IPS-15b (cell line): ENCODE data around the gene MAP3K3.
A peak's percentile ranks its signal among the peaks of the same experiment; 100 is the strongest.

ENCODE experiments used
- H3K27me3 ChIP-seq: one replicate; pipeline ENCODE4 v1.6.1; 2013; ENCODE audit warnings: low read length; ENCODE audit not compliant: control insufficient read depth, insufficient read depth
- H3K36me3 ChIP-seq: one replicate; pipeline ENCODE4 v1.6.1; 2013; ENCODE audit warnings: low read length; ENCODE audit not compliant: control insufficient read depth, insufficient read depth
- H3K4me1 ChIP-seq: one replicate; pipeline ENCODE4 v1.6.1; 2013; ENCODE audit warnings: mild to moderate bottlenecking, low read length; ENCODE audit not compliant: control insufficient read depth, insufficient read depth
- H3K4me3 ChIP-seq: one replicate; pipeline ENCODE4 v1.5.1; 2013; ENCODE audit warnings: low read depth, low read length
- H3K9ac ChIP-seq: one replicate; pipeline ENCODE4 v1.6.1; 2013; ENCODE audit warnings: low read depth, mild to moderate bottlenecking, low read length
- H3K9me3 ChIP-seq: one replicate; pipeline ENCODE4 v1.6.1; 2013; ENCODE audit warnings: mild to moderate bottlenecking, low read length; ENCODE audit not compliant: control insufficient read depth, insufficient read depth

The MAP3K3 gene

DNA sequence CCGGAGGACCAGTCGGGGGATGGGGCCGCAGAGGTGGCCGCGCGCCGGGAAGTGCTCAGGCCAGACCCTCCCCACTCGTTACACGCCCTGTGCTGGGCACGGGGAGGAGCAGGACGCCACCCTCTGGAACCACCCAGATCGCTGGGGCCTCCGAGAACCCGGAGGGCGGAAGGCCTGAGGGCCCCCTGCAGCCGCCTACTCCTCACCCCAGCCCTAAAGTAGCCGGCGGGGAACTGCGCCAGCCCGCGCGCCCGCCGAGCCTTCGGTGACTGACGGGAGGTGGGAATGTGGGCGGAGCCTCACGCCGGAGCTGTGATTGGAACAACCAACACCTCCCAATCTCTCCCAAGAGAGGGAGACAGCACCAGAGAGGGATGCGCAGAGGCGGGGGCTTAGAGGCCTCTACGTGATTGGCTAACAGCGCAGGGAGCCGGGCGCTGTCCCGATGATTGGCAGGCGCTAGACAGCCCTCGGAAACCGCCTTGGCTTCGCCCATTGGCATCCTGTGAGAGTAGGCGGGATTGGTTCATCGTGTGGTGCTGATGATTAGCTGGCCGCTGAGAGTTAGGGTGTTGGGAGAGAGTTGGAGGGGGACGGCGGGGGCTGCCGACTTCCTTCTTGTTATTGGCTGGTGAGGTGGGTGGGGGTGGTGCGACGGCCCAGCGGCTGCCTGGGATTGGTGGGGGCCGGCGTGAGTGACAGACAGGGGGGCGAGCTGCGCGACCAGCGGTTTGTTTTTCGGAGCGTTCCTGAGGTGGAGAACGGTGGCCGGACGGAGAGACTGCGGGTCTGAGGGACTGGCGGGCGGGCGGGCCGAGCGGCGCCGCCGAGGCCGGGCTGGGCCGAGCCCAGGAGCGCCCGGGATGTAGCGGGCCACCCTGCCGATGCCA, at the start of gene MAP3K3:
Gene MAP3K3 (plus strand): TSS at position 734 of the 890 bp plus-strand sequence. CDS start 343 bp downstream, outside the sequence.
- Histone ChIP-seq H3K9ac (peak within 1 kb of the TSS; percentile 50), H3K4me3 (peak within 1 kb of the TSS; percentile 79), H3K9me3 (no peaks in the 10 kb centered on the region), H3K27me3 (no peaks in the 10 kb centered on the region), H3K4me1 (peaks cover 14% of the 10 kb centered on the region), H3K36me3 (no peaks in the 10 kb centered on the region)

DNA sequence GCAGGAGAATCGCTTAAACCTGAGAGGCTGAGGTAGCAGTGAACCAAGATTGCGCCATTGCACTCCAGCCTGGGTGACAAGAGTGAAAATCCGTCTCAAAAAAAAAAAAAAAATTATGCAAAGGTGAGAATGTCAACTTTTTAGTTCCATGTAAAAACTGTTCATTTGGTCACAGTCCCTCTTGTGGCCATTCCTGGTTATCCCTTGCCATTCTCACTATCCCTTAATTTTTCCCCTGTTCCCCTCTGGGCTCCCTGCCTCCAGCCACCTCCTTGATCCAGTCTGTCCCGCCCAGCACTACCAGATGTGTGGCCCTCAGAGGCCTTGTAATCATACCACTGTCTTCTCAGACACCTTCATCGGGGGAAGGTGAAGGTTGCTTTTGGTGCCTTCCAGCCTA, 48.6 kb upstream of the MAP3K3 start:
- no peak overlapping the region for H3K9ac ChIP-seq
- H3K27me3 ChIP-seq: no peaks in the 10 kb centered on the region
- H3K4me1 ChIP-seq: no peaks in the 10 kb centered on the region
- no peaks in the 10 kb centered on the region for H3K36me3 ChIP-seq
- H3K4me3 ChIP-seq: no peak overlapping the region
- H3K9me3 ChIP-seq: no peaks in the 10 kb centered on the region

DNA sequence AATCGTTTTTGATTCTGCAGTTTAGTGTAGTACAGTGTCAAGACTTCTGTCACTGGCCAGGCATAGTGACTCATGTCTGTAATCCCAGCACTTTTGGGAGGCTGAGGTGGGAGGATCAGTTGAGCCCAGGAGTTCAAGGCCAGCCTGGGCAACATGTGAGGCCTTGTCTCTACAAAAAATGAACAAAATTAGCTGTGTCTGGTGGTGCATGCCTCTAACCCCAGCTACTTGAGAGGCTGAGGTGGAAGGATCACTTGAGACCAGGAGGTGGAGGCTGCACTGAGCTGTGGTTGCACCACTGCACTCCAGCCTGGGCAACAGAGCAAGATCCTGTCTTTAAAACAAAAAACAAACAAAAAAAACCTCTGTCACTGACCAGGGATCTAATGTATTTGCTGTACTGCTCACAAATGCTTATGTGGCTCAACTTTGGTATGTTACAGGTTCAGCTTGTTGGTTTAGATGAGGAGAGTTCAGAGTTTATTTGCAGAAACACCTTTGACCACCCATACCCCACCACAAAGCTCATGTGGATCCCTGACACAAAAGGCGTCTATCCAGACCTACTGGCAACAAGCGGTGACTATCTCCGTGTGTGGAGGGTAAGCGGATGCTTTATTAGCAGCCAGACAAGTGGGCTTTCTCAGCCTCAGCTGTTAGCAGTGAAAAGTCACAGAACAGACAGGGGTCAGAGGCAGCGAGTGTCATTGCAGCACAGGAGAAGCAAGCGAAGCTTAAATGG, 44.0 kb upstream of the MAP3K3 start:
- H3K9me3 ChIP-seq: no peaks in the 10 kb centered on the region
- H3K36me3 ChIP-seq: peaks cover 17% of the 10 kb centered on the region
- H3K4me3 ChIP-seq: no peak overlapping the region
- peaks cover 4% of the 10 kb centered on the region for H3K4me1 ChIP-seq
- H3K9ac ChIP-seq: no peak overlapping the region
- no peaks in the 10 kb centered on the region for H3K27me3 ChIP-seq

DNA sequence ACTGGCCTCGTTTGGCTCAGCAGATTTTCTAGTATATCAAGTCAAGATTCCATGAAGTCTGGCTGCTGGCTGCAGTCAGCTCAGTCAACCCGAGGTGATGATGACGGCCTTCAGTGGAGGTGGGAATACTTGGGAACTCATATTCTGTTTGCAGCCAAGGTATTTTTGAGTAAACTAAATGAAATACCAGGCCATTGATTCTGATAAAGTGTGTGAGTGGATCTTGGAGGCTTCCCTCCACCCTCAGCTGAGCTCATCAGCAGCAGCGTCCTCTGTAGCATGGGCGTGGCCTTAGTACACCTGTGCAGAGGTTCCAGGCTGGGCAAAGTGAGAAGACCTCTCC, 43.5 kb upstream of the MAP3K3 start:
- Histone ChIP-seq H3K9me3 (no peaks in the 10 kb centered on the region), H3K4me3 (no peak overlapping the region), H3K4me1 (peaks cover 4% of the 10 kb centered on the region), H3K36me3 (peaks cover 21% of the 10 kb centered on the region), H3K9ac (no peak overlapping the region), H3K27me3 (no peaks in the 10 kb centered on the region)

DNA sequence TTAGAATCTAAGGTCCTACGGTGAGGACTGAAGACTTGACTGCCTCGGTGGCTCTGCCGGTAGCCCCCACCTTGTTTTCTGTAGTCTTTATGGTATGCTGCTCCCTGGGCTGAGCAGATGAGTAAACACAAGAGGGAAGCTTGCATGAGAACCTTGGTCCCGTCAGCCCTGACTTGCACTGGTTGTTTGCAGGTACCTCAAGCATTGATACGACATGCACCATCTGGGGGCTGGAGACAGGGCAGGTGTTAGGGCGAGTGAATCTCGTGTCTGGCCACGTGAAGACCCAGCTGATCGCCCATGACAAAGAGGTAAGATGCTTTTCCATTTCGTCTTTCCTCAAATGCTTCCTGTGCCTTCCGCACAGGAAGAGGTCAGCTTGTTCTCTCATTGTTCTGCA, 42.6 kb upstream of the MAP3K3 start:
- Histone ChIP-seq H3K4me3 (no peak overlapping the region), H3K36me3 (peaks cover 23% of the 10 kb centered on the region), H3K9ac (no peak overlapping the region), H3K27me3 (no peaks in the 10 kb centered on the region), H3K4me1 (peaks cover 4% of the 10 kb centered on the region), H3K9me3 (no peaks in the 10 kb centered on the region)

DNA sequence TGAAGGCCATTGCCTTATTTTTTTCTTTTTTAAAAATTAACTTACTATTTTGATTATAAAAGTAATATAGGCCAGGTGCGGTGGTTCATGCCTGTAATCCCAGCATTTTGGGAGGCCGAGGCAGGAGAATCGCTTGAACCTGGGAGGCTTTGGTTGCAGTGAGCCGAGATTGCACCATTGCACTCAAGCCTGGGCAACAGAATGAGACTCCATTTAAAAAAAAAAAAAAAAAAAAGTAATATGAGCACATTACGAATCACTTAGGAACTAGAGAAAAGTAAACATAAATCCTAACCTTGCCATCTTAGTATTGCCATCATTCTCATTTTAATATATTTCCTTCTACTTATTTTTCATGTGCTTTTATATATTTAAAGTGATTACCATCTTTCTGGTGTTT, 34.4 kb upstream of the MAP3K3 start:
- H3K4me1 ChIP-seq: no peaks in the 10 kb centered on the region
- peaks cover 38% of the 10 kb centered on the region for H3K36me3 ChIP-seq
- H3K9me3 ChIP-seq: no peaks in the 10 kb centered on the region
- H3K9ac ChIP-seq: no peak overlapping the region
- no peaks in the 10 kb centered on the region for H3K27me3 ChIP-seq
- no peak overlapping the region for H3K4me3 ChIP-seq

DNA sequence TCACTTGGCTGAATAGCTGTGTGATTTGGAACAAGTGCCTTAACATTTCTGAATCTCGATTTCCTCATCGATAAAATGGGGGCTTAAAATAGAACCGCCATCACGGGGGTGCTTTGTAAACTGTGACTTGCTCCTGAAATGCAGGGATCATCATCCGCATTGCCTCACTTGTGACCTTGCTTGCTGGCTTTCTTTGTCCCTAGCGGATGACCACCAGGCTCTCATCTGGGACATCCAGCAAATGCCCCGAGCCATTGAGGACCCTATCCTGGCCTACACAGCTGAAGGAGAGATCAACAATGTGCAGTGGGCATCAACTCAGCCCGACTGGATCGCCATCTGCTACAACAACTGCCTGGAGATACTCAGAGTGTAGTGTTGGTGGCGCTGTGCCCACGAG, 33.4 kb upstream of the MAP3K3 start:
- Histone ChIP-seq H3K4me1 (no peaks in the 10 kb centered on the region), H3K9me3 (no peaks in the 10 kb centered on the region), H3K27me3 (no peaks in the 10 kb centered on the region), H3K4me3 (no peak overlapping the region), H3K36me3 (peaks cover 28% of the 10 kb centered on the region), H3K9ac (no peak overlapping the region)

DNA sequence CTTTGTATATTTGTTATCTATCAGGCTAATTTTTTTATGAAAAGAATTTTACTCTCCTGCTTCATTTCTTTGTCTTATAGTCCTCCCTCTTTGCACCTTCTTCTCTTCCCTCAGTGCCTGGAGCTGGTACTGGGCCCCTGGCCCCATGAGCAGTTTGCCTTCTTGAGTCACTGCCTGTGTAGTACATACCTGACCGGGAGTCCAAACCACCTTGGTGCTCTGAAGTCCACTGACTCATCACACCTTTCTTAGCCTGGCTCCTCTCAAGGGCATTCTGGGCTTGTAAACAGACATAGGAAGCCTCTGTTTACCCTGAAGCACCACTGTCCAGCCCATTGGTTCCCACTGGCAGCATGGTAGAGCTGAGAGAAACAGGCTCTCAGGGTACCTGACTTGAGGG, 32.6 kb upstream of the MAP3K3 start:
- no peaks in the 10 kb centered on the region for H3K4me1 ChIP-seq
- H3K27me3 ChIP-seq: no peaks in the 10 kb centered on the region
- no peaks in the 10 kb centered on the region for H3K9me3 ChIP-seq
- peaks cover 27% of the 10 kb centered on the region for H3K36me3 ChIP-seq
- H3K9ac ChIP-seq: no peak overlapping the region
- H3K4me3 ChIP-seq: no peak overlapping the region

DNA sequence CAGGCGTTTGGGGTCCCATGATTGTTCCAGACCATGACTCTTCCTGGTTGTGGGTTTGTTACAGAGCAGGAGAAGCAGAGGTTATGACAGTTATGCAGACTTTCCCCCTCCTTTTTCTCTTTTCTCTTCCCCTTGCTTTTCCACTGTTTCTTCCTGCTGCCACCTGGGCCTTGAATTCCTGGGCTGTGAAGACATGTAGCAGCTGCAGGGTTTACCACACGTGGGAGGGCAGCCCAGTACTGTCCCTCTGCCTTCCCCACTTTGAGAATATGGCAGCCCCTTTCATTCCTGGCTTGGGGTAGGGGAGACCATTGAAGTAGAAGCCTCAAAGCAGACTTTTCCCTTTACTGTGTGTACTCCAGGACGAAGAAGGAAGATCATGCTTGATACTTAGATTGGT, 29.4 kb upstream of the MAP3K3 start:
- no peaks in the 10 kb centered on the region for H3K9me3 ChIP-seq
- H3K4me1 ChIP-seq: no peaks in the 10 kb centered on the region
- H3K4me3 ChIP-seq: no peak overlapping the region
- peaks cover 24% of the 10 kb centered on the region for H3K36me3 ChIP-seq
- H3K9ac ChIP-seq: no peak overlapping the region
- no peaks in the 10 kb centered on the region for H3K27me3 ChIP-seq

DNA sequence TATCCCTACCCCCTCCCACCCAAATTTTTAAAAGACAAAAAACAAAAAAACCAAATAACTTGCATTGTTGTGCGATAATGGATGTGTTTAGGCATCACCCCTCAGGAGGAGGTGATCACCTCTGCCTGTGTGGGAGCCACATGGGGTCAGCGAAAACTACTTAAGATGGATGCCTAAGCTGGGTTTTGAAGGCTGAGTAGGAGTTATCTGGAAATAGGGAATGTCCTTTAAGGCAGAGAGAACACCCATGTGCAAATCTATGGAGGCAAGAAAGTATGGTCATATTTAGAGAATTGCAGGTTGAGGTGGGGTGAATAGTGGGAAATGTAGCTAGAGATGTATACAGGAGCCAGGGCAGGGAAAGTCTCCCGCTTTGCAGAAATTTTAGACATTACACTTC, 27.1 kb upstream of the MAP3K3 start:
- Histone ChIP-seq H3K9me3 (no peaks in the 10 kb centered on the region), H3K27me3 (no peaks in the 10 kb centered on the region), H3K4me1 (no peaks in the 10 kb centered on the region), H3K4me3 (no peak overlapping the region), H3K36me3 (peaks cover 11% of the 10 kb centered on the region), H3K9ac (no peak overlapping the region)

DNA sequence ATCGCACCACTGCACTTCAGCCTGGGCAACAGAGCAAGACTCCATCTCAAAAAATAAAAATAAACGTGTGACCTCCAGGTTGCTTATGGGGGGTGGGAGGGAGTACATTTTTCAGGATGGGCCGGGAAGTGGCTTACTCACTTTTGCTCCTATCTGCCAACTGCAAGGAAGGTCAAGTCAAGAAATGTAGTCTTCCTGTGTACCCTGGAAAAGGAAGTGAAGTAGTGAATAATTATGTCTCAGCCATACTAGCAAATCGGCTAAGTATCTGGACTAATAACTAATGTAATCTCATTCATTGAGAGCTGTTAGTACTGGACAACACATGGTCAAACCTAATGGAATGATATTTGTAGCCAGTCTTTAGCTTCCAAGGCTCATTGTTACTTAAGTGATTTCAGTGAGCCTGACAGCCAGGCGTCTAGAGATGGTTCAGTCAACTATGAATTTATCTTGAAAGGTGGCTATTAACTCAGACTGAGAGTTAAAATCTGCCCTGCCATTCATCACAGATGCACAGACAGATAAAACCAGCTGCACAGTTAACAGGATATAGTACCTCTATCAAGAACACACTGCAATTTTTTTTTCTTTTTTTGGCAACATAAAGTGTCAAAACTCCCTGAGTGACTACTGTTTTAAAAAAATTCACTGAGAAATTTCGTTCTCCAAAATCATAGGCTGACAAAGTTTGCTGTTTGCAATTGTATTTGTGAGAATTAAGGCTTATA, 25.2 kb upstream of the MAP3K3 start:
- no peaks in the 10 kb centered on the region for H3K4me1 ChIP-seq
- H3K9ac ChIP-seq: no peak overlapping the region
- H3K4me3 ChIP-seq: no peak overlapping the region
- H3K27me3 ChIP-seq: no peaks in the 10 kb centered on the region
- H3K36me3 ChIP-seq: no peaks in the 10 kb centered on the region
- no peaks in the 10 kb centered on the region for H3K9me3 ChIP-seq
